Esophagus muscularis mucosa (tissue), 4 donors: ENCODE results near the gene ZNF182.

Source experiments
- EP300 ChIP-seq: sonication (generic); formaldehyde crosslinking; IDR thresholded peaks from one replicate; pipeline ENCODE4 v1.6.1; 2017; ENCODE audit warnings: antibody characterized with exemption
- POLR2A ChIP-seq: fragments of 450-650 bp; IDR thresholded peaks from one replicate; pipeline ENCODE4 v1.6.1; 2017; ENCODE audit warnings: antibody characterized with exemption, moderate library complexity, mild to moderate bottlenecking, low read depth
- POLR2AphosphoS5 ChIP-seq, 2 donors: sonication (generic); formaldehyde crosslinking; IDR thresholded peaks; one replicate each; pipeline ENCODE4 v1.6.1; 2017; ENCODE audit warnings: antibody characterized with exemption in 2 of 2
- TF ChIP-seq, protein P1 (sequence below), 3 experiments: fragments of 200-600 bp in 2 of 3; fragments of 450-650 bp in 1 of 3; sonication (generic) in 2 of 3; IDR thresholded peaks; one replicate each; pipeline ENCODE4 v1.5.1; 2017 to 2019; ENCODE audit warnings: antibody characterized with exemption in 3 of 3, mild to moderate bottlenecking in 2 of 3, moderate library complexity in 1 of 3

- TF ChIP-seq, protein P1, sequence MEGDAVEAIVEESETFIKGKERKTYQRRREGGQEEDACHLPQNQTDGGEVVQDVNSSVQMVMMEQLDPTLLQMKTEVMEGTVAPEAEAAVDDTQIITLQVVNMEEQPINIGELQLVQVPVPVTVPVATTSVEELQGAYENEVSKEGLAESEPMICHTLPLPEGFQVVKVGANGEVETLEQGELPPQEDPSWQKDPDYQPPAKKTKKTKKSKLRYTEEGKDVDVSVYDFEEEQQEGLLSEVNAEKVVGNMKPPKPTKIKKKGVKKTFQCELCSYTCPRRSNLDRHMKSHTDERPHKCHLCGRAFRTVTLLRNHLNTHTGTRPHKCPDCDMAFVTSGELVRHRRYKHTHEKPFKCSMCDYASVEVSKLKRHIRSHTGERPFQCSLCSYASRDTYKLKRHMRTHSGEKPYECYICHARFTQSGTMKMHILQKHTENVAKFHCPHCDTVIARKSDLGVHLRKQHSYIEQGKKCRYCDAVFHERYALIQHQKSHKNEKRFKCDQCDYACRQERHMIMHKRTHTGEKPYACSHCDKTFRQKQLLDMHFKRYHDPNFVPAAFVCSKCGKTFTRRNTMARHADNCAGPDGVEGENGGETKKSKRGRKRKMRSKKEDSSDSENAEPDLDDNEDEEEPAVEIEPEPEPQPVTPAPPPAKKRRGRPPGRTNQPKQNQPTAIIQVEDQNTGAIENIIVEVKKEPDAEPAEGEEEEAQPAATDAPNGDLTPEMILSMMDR (IDR thresholded peaks at IDR 0.05), result no peak
- TF ChIP-seq POLR2AphosphoS5 (IDR thresholded peaks at IDR 0.05) (no peak), POLR2A (no peak), EP300 (no peak)
Measured at GRCh38 chrX:48001260-48001659, 2.5 kb downstream of the ZNF182 start.
